ENCODE data around the gene PNPLA6. TPM values are rescaled to one million over a fixed set of nuclear protein-coding genes. Genes with fewer than 3 reads are reported as not detected.

Gene PNPLA6
- total RNA-seq, 2 donors from 2014 or later, result 74.6 to 75.2 TPM

- Histone ChIP-seq H3K36me3 (peaks cover 12 to 13% of the 10 kb centered on the region in 2 donors), H3K27ac (no peak overlapping the region), H3K4me3 (no peak overlapping the region), H3K4me1 (replicated peaks) (no peaks in the 10 kb centered on the region), H3K9me3 (no peaks in the 10 kb centered on the region), H3K27me3 (replicated peaks; ENCODE audit: insufficient read depth) (no peaks in the 10 kb centered on the region)
- intact Hi-C loops (cut with DNase I), result no loop called here
- TF ChIP-seq POLR2AphosphoS5 (IDR thresholded peaks at IDR 0.05) (no peak), POLR2A (IDR thresholded peaks at IDR 0.05) (no peak)
- TF ChIP-seq, protein P1, sequence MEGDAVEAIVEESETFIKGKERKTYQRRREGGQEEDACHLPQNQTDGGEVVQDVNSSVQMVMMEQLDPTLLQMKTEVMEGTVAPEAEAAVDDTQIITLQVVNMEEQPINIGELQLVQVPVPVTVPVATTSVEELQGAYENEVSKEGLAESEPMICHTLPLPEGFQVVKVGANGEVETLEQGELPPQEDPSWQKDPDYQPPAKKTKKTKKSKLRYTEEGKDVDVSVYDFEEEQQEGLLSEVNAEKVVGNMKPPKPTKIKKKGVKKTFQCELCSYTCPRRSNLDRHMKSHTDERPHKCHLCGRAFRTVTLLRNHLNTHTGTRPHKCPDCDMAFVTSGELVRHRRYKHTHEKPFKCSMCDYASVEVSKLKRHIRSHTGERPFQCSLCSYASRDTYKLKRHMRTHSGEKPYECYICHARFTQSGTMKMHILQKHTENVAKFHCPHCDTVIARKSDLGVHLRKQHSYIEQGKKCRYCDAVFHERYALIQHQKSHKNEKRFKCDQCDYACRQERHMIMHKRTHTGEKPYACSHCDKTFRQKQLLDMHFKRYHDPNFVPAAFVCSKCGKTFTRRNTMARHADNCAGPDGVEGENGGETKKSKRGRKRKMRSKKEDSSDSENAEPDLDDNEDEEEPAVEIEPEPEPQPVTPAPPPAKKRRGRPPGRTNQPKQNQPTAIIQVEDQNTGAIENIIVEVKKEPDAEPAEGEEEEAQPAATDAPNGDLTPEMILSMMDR (IDR thresholded peaks at IDR 0.05), result no peak
- no peak for DNase-seq (ENCODE audit: low spot score)
- WGBS, result 93% methylated on average over 17 of the region's 17 CpGs
These were observed 25.8 kb downstream of the PNPLA6 start for GRCh38 chr19:7561325-7561724.

- no peaks in the 10 kb centered on the region for H3K9me3 ChIP-seq
- H3K36me3 ChIP-seq, result peaks cover 4 to 5% of the 10 kb centered on the region in 2 donors
- DNase-seq (ENCODE audit: low spot score), result no peak
- 46% methylated on average over 16 of the region's 16 CpGs for WGBS
- H3K27ac ChIP-seq, result no peak overlapping the region
- intact Hi-C loops (cut with DNase I), result no loop called here
- no peak overlapping the region for H3K4me3 ChIP-seq
- TF ChIP-seq, protein P1 (IDR thresholded peaks at IDR 0.05), result no peak
- TF ChIP-seq POLR2AphosphoS5 (IDR thresholded peaks at IDR 0.05) (no peak), POLR2A (IDR thresholded peaks at IDR 0.05) (no peak)
- no peaks in the 10 kb centered on the region for H3K27me3 ChIP-seq (replicated peaks; ENCODE audit: insufficient read depth)
- no peaks in the 10 kb centered on the region for H3K4me1 ChIP-seq (replicated peaks)
These were observed 27.3 kb downstream of the PNPLA6 start for GRCh38 chr19:7562646-7563393.

DNA sequence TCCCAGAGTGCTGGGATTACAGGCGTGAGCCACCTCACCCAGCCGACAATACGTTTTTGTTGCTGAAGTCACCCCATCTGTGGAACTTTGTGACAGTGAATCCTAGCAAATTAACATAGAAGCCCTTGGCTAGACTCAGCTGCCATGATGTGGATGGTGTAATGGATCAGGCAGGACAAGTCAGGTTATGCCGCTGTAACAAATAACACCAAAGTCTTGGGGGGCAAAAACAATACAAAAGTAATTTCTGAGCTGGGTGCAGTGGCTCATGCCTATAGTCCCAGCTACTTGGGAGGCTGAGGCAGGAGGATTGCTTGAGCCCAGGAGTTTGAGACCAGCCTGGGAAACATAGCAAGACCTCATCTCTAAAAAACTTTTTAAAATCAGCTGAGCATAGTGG is 29.3 kb downstream of the PNPLA6 start:
- TF ChIP-seq, protein P1 (IDR thresholded peaks at IDR 0.05), result no peak
- TF ChIP-seq POLR2AphosphoS5 (IDR thresholded peaks at IDR 0.05) (no peak), POLR2A (IDR thresholded peaks at IDR 0.05) (no peak)
- H3K4me3 ChIP-seq, result no peak overlapping the region
- H3K4me1 ChIP-seq (replicated peaks), result no peaks in the 10 kb centered on the region
- intact Hi-C loops (cut with DNase I), result no loop called here
- WGBS, result 94% methylated on average over 4 of the region's 4 CpGs
- H3K9me3 ChIP-seq, result no peaks in the 10 kb centered on the region
- no peak for DNase-seq (ENCODE audit: low spot score)
- H3K27ac ChIP-seq, result no peak overlapping the region
- no peaks in the 10 kb centered on the region for H3K36me3 ChIP-seq
- H3K27me3 ChIP-seq (replicated peaks; ENCODE audit: insufficient read depth), result no peaks in the 10 kb centered on the region

DNA sequence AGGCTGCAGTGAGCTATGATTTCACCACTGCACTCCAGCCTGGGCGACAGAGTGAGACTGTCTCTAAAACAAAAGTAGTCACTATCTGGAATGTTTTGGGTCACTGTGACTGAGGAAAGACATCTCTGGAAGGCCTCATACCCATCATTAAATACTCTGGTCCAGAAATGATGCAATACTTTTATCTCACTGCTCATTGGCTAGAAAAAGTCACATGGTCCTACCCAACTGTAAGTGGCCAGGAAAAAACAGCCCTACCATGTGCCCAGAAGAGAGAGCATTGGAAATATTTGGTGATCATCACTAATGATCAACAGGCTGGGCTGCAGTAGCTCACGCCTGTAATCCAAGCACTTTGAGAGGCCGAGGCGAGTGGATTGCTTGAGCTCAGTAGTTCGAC is 29.8 kb downstream of the PNPLA6 start:
- H3K4me1 ChIP-seq (replicated peaks), result no peaks in the 10 kb centered on the region
- no peak overlapping the region for H3K27ac ChIP-seq
- no peak for DNase-seq (ENCODE audit: low spot score)
- intact Hi-C loops (cut with DNase I), result no loop called here
- H3K4me3 ChIP-seq, result no peak overlapping the region
- WGBS, result 85% methylated on average over 5 of the region's 5 CpGs
- H3K9me3 ChIP-seq, result no peaks in the 10 kb centered on the region
- TF ChIP-seq POLR2A (IDR thresholded peaks at IDR 0.05) (no peak), POLR2AphosphoS5 (IDR thresholded peaks at IDR 0.05) (no peak)
- TF ChIP-seq, protein P1 (IDR thresholded peaks at IDR 0.05), result no peak
- no peaks in the 10 kb centered on the region for H3K27me3 ChIP-seq (replicated peaks; ENCODE audit: insufficient read depth)
- H3K36me3 ChIP-seq, result no peaks in the 10 kb centered on the region

DNA sequence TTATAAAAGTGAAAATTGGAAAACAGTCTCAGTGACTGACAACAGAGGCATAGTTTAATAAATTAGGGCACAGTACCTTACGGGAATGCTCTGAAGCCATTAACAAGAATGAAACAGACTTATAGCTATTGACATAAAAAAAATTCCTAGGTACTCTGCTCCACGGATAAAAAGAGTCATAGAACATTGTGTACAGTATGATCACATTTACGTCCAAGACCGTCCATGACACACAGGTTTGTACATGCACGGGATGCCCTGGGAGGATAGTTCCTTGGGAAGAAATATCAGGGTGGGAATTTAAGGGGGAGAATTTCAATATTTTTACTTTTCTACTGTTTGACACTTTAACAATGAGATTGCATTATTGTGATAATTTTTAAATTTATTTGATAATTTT is 35.2 kb downstream of the PNPLA6 start:
- Histone ChIP-seq H3K27ac (no peak overlapping the region), H3K4me3 (no peak overlapping the region), H3K36me3 (no peaks in the 10 kb centered on the region), H3K27me3 (replicated peaks; ENCODE audit: insufficient read depth) (no peaks in the 10 kb centered on the region), H3K9me3 (no peaks in the 10 kb centered on the region), H3K4me1 (replicated peaks) (no peaks in the 10 kb centered on the region)
- WGBS, result 40% methylated on average over 5 of the region's 5 CpGs
- TF ChIP-seq, protein P1 (IDR thresholded peaks at IDR 0.05), result no peak
- TF ChIP-seq POLR2A (IDR thresholded peaks at IDR 0.05) (no peak), POLR2AphosphoS5 (IDR thresholded peaks at IDR 0.05) (no peak)
- no peak for DNase-seq (ENCODE audit: low spot score)
- intact Hi-C loops (cut with DNase I), result no loop called here
